Spleen (tissue), 7 donors: ENCODE measurements around the gene CSMD2.

ENCODE experiments used
- CTCF ChIP-seq, 11 experiments: fragments of 200-600 bp in 7 of 11; fragments of 450-650 bp in 4 of 11; sonication (generic) in 4 of 11; IDR thresholded peaks in 8 of 11; conservative IDR thresholded peaks in 3 of 11; 1 replicate in 7 of 11; 2 replicates in 4 of 11; pipeline versions ENCODE4 v1.4.0 to v1.8.0; 2016 to 2021; ENCODE audit warnings: antibody characterized with exemption in 11 of 11, inconsistent platforms in 4 of 11, mild to moderate bottlenecking in 1 of 11
- POLR2A ChIP-seq, 3 donors: fragments of 450-650 bp; IDR thresholded peaks; one replicate each; pipeline ENCODE4 v1.5.1; 2017; ENCODE audit warnings: antibody characterized with exemption in 3 of 3, mild to moderate bottlenecking in 1 of 3
- POLR2AphosphoS5 ChIP-seq, 3 donors: sonication (generic); formaldehyde crosslinking; IDR thresholded peaks; one replicate each; pipeline ENCODE4 v1.5.1; 2017; ENCODE audit warnings: antibody characterized with exemption in 3 of 3
- donor health status: DM: no; HTN: no; CAD: no; lungs with moderate emphysema.
- donor health status: DM: no; HTN: no; CAD: no.
- donor health status: DM: no; HTN: no; CAD: no.

- TF ChIP-seq POLR2AphosphoS5 (IDR thresholded peaks at IDR 0.05) = no peak
- no peak for TF ChIP-seq CTCF (IDR thresholded peaks at IDR 0.05 in 8 of 11, conservative IDR thresholded peaks at IDR 0.05 in 3 of 11)
- TF ChIP-seq POLR2A (IDR thresholded peaks at IDR 0.05) = no peak
These were observed 454.1 kb downstream of the CSMD2 start for GRCh38 chr1:33710967-33711366.
